ENCODE measurements around the gene TREML1.
"Not testable (repeated sequence)": the region's sequence is repeated elsewhere in the genome, so short reads cannot be mapped to it uniquely, and the experiment has no call there.

The TREML1 gene

DNA sequence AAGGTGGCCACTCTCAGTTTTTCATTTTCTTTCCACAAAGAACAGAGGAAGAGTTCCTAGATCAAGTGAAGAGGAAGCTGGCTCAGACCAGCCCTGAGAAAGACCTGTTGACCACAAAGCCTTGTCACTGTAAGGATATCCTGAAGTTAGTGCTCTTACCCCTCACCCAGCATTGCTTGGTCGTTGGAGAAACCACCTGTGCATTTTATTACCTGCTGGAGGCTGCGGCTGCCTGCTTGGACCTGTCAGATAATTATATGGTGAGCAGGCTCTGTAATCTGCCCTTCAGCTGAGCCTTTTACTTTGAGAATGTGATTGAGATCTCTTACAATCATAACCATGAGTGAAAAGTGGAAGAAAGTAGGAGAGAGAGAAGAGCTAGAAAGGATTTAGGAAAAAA lies 21.9 kb downstream of the TREML1 start:
- Histone ChIP-seq H3K4me3 (ENCODE audit: low read length) (no peak overlapping the region), H3K27me3 (ENCODE audit: control insufficient read depth, insufficient read depth, low read length) (no peaks in the 10 kb centered on the region), H3K4me2 (ENCODE audit: low read length) (no peak overlapping the region), H3K4me1 (ENCODE audit: control insufficient read depth, insufficient read depth, low read length) (no peaks in the 10 kb centered on the region), H3K9ac (ENCODE audit: low read depth, low read length) (no peak overlapping the region), H3K9me3 (replicated peaks; ENCODE audit: low read length) (no peaks in the 10 kb centered on the region), H3K36me3 (ENCODE audit: insufficient read depth, low read length) (no peaks in the 10 kb centered on the region)

DNA sequence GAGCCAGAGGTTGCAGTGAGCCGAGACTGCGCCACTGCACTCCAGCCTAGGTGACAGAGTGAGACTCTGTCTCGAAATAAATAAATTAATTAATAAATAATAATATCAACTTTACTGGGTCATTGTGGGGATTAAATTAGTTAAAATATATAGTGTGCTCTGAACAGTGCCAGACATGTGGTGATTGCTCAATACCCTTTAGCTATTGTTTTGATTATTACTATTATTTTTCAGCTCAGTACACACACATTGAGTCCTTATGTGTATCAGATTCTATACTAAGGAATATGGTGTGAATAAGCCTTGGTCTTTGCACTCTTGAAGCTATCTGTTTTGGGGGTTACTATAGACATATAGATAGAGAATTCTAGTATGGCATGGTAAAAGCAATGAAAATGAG lies 28.9 kb downstream of the TREML1 start:
- H3K36me3 ChIP-seq (ENCODE audit: insufficient read depth, low read length), result no peaks in the 10 kb centered on the region
- H3K27me3 ChIP-seq (ENCODE audit: control insufficient read depth, insufficient read depth, low read length), result no peaks in the 10 kb centered on the region
- no peak overlapping the region for H3K4me2 ChIP-seq (ENCODE audit: low read length)
- no peaks in the 10 kb centered on the region for H3K4me1 ChIP-seq (ENCODE audit: control insufficient read depth, insufficient read depth, low read length)
- H3K4me3 ChIP-seq (ENCODE audit: low read length), result no peak overlapping the region
- H3K9me3 ChIP-seq (replicated peaks; ENCODE audit: low read length), result no peaks in the 10 kb centered on the region
- no peak overlapping the region for H3K9ac ChIP-seq (ENCODE audit: low read depth, low read length)

DNA sequence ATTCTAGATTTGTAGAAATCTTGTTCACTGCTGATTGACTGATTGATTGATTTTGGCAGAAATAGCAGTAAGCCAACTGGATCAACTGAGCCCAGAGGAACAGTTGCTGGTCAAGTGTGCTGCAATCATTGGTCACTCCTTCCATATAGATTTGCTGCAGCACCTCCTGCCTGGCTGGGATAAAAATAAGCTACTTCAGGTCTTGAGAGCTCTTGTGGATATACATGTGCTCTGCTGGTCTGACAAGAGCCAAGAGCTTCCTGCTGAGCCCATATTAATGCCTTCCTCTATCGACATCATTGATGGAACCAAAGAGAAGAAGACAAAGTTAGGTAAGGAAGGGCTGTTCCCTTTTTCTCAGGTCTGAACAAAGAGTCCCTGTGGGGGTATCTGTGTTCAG lies 31.2 kb downstream of the TREML1 start:
- no peaks in the 10 kb centered on the region for H3K4me1 ChIP-seq (ENCODE audit: control insufficient read depth, insufficient read depth, low read length)
- no peaks in the 10 kb centered on the region for H3K27me3 ChIP-seq (ENCODE audit: control insufficient read depth, insufficient read depth, low read length)
- H3K4me3 ChIP-seq (ENCODE audit: low read length), result no peak overlapping the region
- H3K9ac ChIP-seq (ENCODE audit: low read depth, low read length), result no peak overlapping the region
- H3K4me2 ChIP-seq (ENCODE audit: low read length), result no peak overlapping the region
- peaks cover 2% of the 10 kb centered on the region for H3K36me3 ChIP-seq (ENCODE audit: insufficient read depth, low read length)
- H3K9me3 ChIP-seq (replicated peaks; ENCODE audit: low read length), result no peaks in the 10 kb centered on the region

DNA sequence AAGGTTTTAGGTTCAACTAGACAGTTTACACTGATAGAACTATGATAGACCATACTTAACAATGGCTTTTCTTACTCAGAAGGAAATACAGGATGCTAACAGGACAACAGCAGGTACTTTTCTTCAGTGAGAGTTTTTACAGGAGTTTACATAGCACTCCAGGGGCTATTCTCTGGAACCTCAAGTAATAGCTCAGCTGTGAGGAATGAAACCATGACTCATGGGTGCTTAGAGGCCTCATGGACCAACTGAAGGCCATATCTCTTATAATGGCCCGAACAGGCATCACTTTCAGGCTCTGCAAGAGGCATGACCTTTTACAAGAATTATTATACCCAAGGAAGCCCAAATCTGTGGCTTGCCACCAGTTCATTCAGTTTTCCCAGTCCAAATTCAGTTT lies 31.8 kb downstream of the TREML1 start:
- no peak overlapping the region for H3K4me2 ChIP-seq (ENCODE audit: low read length)
- no peaks in the 10 kb centered on the region for H3K9me3 ChIP-seq (replicated peaks; ENCODE audit: low read length)
- no peaks in the 10 kb centered on the region for H3K4me1 ChIP-seq (ENCODE audit: control insufficient read depth, insufficient read depth, low read length)
- H3K4me3 ChIP-seq (ENCODE audit: low read length), result no peak overlapping the region
- no peaks in the 10 kb centered on the region for H3K27me3 ChIP-seq (ENCODE audit: control insufficient read depth, insufficient read depth, low read length)
- H3K36me3 ChIP-seq (ENCODE audit: insufficient read depth, low read length), result peaks cover 2% of the 10 kb centered on the region
- H3K9ac ChIP-seq (ENCODE audit: low read depth, low read length), result no peak overlapping the region

DNA sequence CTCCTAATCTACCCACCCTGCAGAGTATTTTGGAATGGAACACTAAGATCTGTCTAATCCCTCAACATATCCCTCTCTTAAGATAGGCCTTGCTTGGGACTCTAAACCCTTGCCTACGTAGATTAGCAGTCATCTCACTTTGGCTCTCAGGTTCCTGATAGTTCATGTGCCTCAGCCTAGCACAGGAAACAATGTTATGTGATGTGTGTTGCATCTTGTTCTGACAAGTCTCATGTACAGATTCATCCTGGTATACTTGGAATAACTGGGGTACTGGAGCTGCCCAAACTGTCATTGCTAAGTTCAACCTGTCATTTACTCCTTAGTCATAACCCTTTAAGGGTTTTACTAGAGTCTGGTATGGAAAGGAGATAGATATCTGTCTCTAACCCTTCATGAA lies 34.1 kb downstream of the TREML1 start:
- Histone ChIP-seq H3K4me2 (ENCODE audit: low read length) (no peak overlapping the region), H3K9me3 (replicated peaks; ENCODE audit: low read length) (no peaks in the 10 kb centered on the region), H3K4me1 (ENCODE audit: control insufficient read depth, insufficient read depth, low read length) (no peaks in the 10 kb centered on the region), H3K9ac (ENCODE audit: low read depth, low read length) (no peak overlapping the region), H3K36me3 (ENCODE audit: insufficient read depth, low read length) (peaks cover 2% of the 10 kb centered on the region), H3K27me3 (ENCODE audit: control insufficient read depth, insufficient read depth, low read length) (no peaks in the 10 kb centered on the region), H3K4me3 (ENCODE audit: low read length) (no peak overlapping the region)

GRCh38 chr6:41119508-41119907 lies 34.6 kb downstream of the TREML1 start:
- H3K36me3 ChIP-seq (ENCODE audit: insufficient read depth, low read length), result peaks cover 2% of the 10 kb centered on the region
- H3K4me3 ChIP-seq (ENCODE audit: low read length), result no peak overlapping the region
- H3K27me3 ChIP-seq (ENCODE audit: control insufficient read depth, insufficient read depth, low read length), result no peaks in the 10 kb centered on the region
- H3K4me1 ChIP-seq (ENCODE audit: control insufficient read depth, insufficient read depth, low read length), result no peaks in the 10 kb centered on the region
- H3K9ac ChIP-seq (ENCODE audit: low read depth, low read length), result no peak overlapping the region
- H3K4me2 ChIP-seq (ENCODE audit: low read length), result no peak overlapping the region
- no peaks in the 10 kb centered on the region for H3K9me3 ChIP-seq (replicated peaks; ENCODE audit: low read length)

DNA sequence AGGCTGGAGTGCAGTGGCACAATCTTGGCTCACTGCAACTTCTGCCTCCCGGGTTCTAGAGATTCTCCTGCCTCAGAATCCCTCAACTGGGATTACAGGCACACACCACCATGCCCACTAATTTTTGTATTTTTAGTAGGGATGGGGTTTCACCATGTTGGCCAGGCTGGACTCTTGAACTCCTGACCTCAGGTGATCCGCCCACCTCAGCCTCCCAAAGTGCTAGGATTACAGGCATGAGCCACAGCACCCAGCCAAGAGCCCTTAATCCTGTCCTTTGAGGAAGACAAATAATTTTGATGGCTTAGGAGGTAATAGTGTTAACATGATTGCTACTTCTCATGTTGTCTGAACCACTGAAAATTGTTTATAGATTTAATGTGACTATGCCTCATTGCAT lies 39.1 kb downstream of the TREML1 start:
- not testable (repeated sequence) for H3K4me2 ChIP-seq (ENCODE audit: low read length); H3K27me3 ChIP-seq (ENCODE audit: control insufficient read depth, insufficient read depth, low read length); H3K9ac ChIP-seq (ENCODE audit: low read depth, low read length); H3K4me3 ChIP-seq (ENCODE audit: low read length); H3K36me3 ChIP-seq (ENCODE audit: insufficient read depth, low read length); H3K4me1 ChIP-seq (ENCODE audit: control insufficient read depth, insufficient read depth, low read length); H3K9me3 ChIP-seq (replicated peaks; ENCODE audit: low read length)

DNA sequence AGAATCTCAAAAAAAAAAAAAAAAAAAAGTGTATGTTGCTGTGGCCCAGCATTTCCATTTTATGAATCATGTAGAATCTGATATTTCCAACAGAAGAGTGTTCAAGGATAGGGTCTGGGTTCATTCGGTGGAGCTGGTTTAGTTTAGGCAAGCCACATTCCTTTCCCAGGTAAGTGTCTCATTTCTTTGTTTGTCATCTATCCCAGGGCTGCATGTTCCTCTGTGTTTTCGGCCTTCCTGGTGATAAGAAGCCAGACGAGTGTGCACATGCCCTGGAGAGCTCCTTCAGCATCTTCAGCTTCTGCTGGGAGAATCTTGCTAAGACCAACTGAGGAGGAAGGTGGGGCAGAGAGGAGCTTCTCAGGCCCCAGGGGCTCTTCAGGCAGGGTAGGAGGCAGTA lies 43.1 kb downstream of the TREML1 start:
- no peaks in the 10 kb centered on the region for H3K9me3 ChIP-seq (replicated peaks; ENCODE audit: low read length)
- H3K27me3 ChIP-seq (ENCODE audit: control insufficient read depth, insufficient read depth, low read length), result no peaks in the 10 kb centered on the region
- H3K9ac ChIP-seq (ENCODE audit: low read depth, low read length), result no peak overlapping the region
- no peaks in the 10 kb centered on the region for H3K36me3 ChIP-seq (ENCODE audit: insufficient read depth, low read length)
- H3K4me3 ChIP-seq (ENCODE audit: low read length), result no peak overlapping the region
- no peak overlapping the region for H3K4me2 ChIP-seq (ENCODE audit: low read length)
- H3K4me1 ChIP-seq (ENCODE audit: control insufficient read depth, insufficient read depth, low read length), result no peaks in the 10 kb centered on the region

- H3K4me1 ChIP-seq (ENCODE audit: control insufficient read depth, insufficient read depth, low read length), result no peaks in the 10 kb centered on the region
- H3K9ac ChIP-seq (ENCODE audit: low read depth, low read length), result no peak overlapping the region
- H3K4me3 ChIP-seq (ENCODE audit: low read length), result no peak overlapping the region
- no peaks in the 10 kb centered on the region for H3K9me3 ChIP-seq (replicated peaks; ENCODE audit: low read length)
- peaks cover 28% of the 10 kb centered on the region for H3K36me3 ChIP-seq (ENCODE audit: insufficient read depth, low read length)
- no peaks in the 10 kb centered on the region for H3K27me3 ChIP-seq (ENCODE audit: control insufficient read depth, insufficient read depth, low read length)
- no peak overlapping the region for H3K4me2 ChIP-seq (ENCODE audit: low read length)
These were observed 50.3 kb downstream of the TREML1 start for GRCh38 chr6:41103847-41104246.

GRCh38 chr6:41100871-41101287 lies 53.3 kb downstream of the TREML1 start:
- Histone ChIP-seq H3K4me1 (ENCODE audit: control insufficient read depth, insufficient read depth, low read length) (peaks cover 15% of the 10 kb centered on the region), H3K27me3 (ENCODE audit: control insufficient read depth, insufficient read depth, low read length) (no peaks in the 10 kb centered on the region), H3K36me3 (ENCODE audit: insufficient read depth, low read length) (peaks cover 56% of the 10 kb centered on the region), H3K4me2 (ENCODE audit: low read length) (no peak overlapping the region), H3K9me3 (replicated peaks; ENCODE audit: low read length) (no peaks in the 10 kb centered on the region), H3K4me3 (ENCODE audit: low read length) (no peak overlapping the region), H3K9ac (ENCODE audit: low read depth, low read length) (no peak overlapping the region)

Data from skeletal muscle satellite cell (primary cell).